A549 (cell line): ENCODE data around the gene DOC2B. TPM values are rescaled to one million over a fixed set of nuclear protein-coding genes. Genes with fewer than 3 reads are reported as not detected.

ENCODE experiments used
- ATAC-seq, 2 experiments: fragments of 200-7000 bp in 1 of 2; fragments of >200 bp in 1 of 2; cut with Nextera tagmentation in 1 of 2; cut with Tn5 transposase in 1 of 2; 3 replicates each; pipeline versions ENCODE4 v1.8.0 to v1.9.1; 2018 to 2020; ENCODE audit warnings: mild to moderate bottlenecking in 1 of 2, moderate library complexity in 1 of 2
- CTCF ChIA-PET: fragments of 300-600 bp; sonication (Branson Sonifier 250); formaldehyde crosslinking; extraction: SDS; loops from one replicate; lab custom pipeline; 2021; ENCODE audit warnings: antibody characterized with exemption, inconsistent platforms; lab: Yijun Ruan, JAX
- POLR2A ChIA-PET: fragments of 350-600 bp; formaldehyde crosslinking; extraction: SDS; loops from one replicate; lab custom pipeline; 2021; ENCODE audit warnings: antibody characterized with exemption, inconsistent platforms; lab: Yijun Ruan, JAX
- DNase-seq, 2 experiments: peaks; one replicate each; pipeline versions ENCODE4 v3.0.0 to v3.0.0-alpha.2; 2011 to 2016; ENCODE audit warnings: low read depth in 1 of 2, low spot score in 1 of 2
- FAIRE-seq: peaks from 2 replicates; lab custom pipeline; 2011; peaks lifted over from hg19 to GRCh38; lab: Jason Lieb, UNC
- H3K27ac ChIP-seq, 2 experiments: fragments of >200 bp; sonication (Bioruptor Twin); formaldehyde crosslinking; 3 replicates each; pipeline ENCODE4 v1.5.1; 2016 to 2017
- H3K4me1 ChIP-seq: fragments of >200 bp; sonication (Bioruptor Twin); formaldehyde crosslinking; 3 replicates; pipeline ENCODE4 v1.6.1; 2016
- H3K4me2 ChIP-seq: fragments of >200 bp; sonication (Bioruptor Twin); formaldehyde crosslinking; 3 replicates; pipeline ENCODE4 v1.6.1; 2016
- H3K4me3 ChIP-seq: fragments of >200 bp; sonication (Bioruptor Twin); formaldehyde crosslinking; 3 replicates; pipeline ENCODE4 v1.5.1; 2016
- H3K9me3 ChIP-seq: fragments of >200 bp; sonication (Bioruptor Twin); formaldehyde crosslinking; 3 replicates; pipeline ENCODE4 v1.6.1; 2016
- CBX2 ChIP-seq: fragments of 200-600 bp; sonication (generic); IDR thresholded peaks from 2 replicates; pipeline ENCODE4 v1.6.1; 2016; ENCODE audit warnings: low read depth, mild to moderate bottlenecking, borderline replicate concordance
- CEBPB ChIP-seq, 2 experiments: fragments of >200 bp in 1 of 2; sonication (Bioruptor Twin) in 1 of 2; formaldehyde crosslinking in 1 of 2; IDR thresholded peaks; 2 replicates each; pipeline ENCODE4 v1.6.1; 2012 to 2016
- EHMT2 ChIP-seq: fragments of 200-600 bp; sonication (generic); IDR thresholded peaks from 2 replicates; pipeline ENCODE4 v1.6.1; 2016; ENCODE audit warnings: antibody characterized with exemption, low read depth, mild to moderate bottlenecking, moderate library complexity
- EP300 ChIP-seq, 2 experiments: fragments of >200 bp; sonication (Bioruptor Twin); formaldehyde crosslinking; IDR thresholded peaks; 2 replicates in 1 of 2; 3 replicates in 1 of 2; pipeline ENCODE4 v1.6.1; 2016 to 2017
- FOSL2 ChIP-seq, 2 experiments: fragments of 450-650 bp in 1 of 2; fragments of >200 bp in 1 of 2; sonication (Bioruptor Twin) in 1 of 2; formaldehyde crosslinking; IDR thresholded peaks; 2 replicates each; pipeline versions ENCODE4 v1.5.0 to v1.6.1; 2016 to 2020; ENCODE audit warnings: mild to moderate bottlenecking in 1 of 2, moderate library complexity in 1 of 2
- FOXS1 ChIP-seq: fragments of 250-450 bp; sonication (Bioruptor Pico); IDR thresholded peaks from 2 replicates; pipeline ENCODE4 v1.5.0; 2020; ENCODE audit warnings: mild to moderate bottlenecking, moderate library complexity
- GATA3 ChIP-seq: IDR thresholded peaks from 2 replicates; pipeline ENCODE4 v1.6.1; 2012; ENCODE audit warnings: borderline replicate concordance
- HDAC2 ChIP-seq: fragments of 200-600 bp; sonication (generic); IDR thresholded peaks from 2 replicates; pipeline ENCODE4 v1.6.1; 2016
- HEYL ChIP-seq: fragments of 250-450 bp; sonication (Bioruptor Pico); IDR thresholded peaks from 2 replicates; pipeline ENCODE4 v1.8.0; 2021; ENCODE audit warnings: mild to moderate bottlenecking, moderate library complexity
- JUN ChIP-seq, 2 experiments: fragments of >200 bp; sonication (Bioruptor Twin); formaldehyde crosslinking; IDR thresholded peaks; 2 replicates in 1 of 2; 3 replicates in 1 of 2; pipeline ENCODE4 v1.6.1; 2016 to 2017
- KDM1A ChIP-seq: fragments of 200-600 bp; sonication (generic); IDR thresholded peaks from 2 replicates; pipeline ENCODE4 v1.6.1; 2016; ENCODE audit warnings: low read depth, mild to moderate bottlenecking
- KDM5A ChIP-seq: fragments of 200-600 bp; sonication (generic); IDR thresholded peaks from 2 replicates; pipeline ENCODE4 v1.6.1; 2016; ENCODE audit warnings: antibody characterized with exemption, mild to moderate bottlenecking
- MAZ ChIP-seq: fragments of 150-350 bp; IDR thresholded peaks from 2 replicates; pipeline ENCODE4 v1.6.1; 2014; ENCODE audit warnings: antibody characterized with exemption, low read depth, low read length, borderline replicate concordance
- MYC ChIP-seq: IDR thresholded peaks from 2 replicates; pipeline ENCODE4 v1.6.1; 2012; ENCODE audit warnings: mild to moderate bottlenecking, inconsistent platforms, low read length, improper control_type of control experiment, borderline replicate concordance
- NFE2L2 ChIP-seq: fragments of 150-350 bp; conservative IDR thresholded peaks from 2 replicates; pipeline ENCODE4 v1.6.1; 2014; ENCODE audit warnings: low read length
- NPAS2 ChIP-seq: fragments of 250-450 bp; sonication (Bioruptor Pico); IDR thresholded peaks from 2 replicates; pipeline ENCODE4 v1.8.0; 2022; ENCODE audit warnings: mild to moderate bottlenecking, moderate library complexity, borderline replicate concordance
- POLR2A ChIP-seq: IDR thresholded peaks from 2 replicates; pipeline ENCODE4 v1.6.1; 2012; ENCODE audit warnings: mild to moderate bottlenecking, low read length
- REST ChIP-seq: fragments of 200-600 bp; sonication (generic); IDR thresholded peaks from 2 replicates; pipeline ENCODE4 v1.6.1; 2016; ENCODE audit warnings: antibody characterized with exemption, mild to moderate bottlenecking, moderate library complexity
- SMC3 ChIP-seq: fragments of >200 bp; sonication (Bioruptor Twin); formaldehyde crosslinking; IDR thresholded peaks from 3 replicates; pipeline ENCODE4 v1.6.1; 2018; ENCODE audit warnings: inconsistent platforms
- USF2 ChIP-seq: fragments of 450-650 bp; IDR thresholded peaks from 2 replicates; pipeline ENCODE4 v1.6.1; 2014; ENCODE audit warnings: antibody characterized with exemption
- WGBS: methylation state at CpG from one replicate; pipeline ENCODE4 v1.1.6; 2017; ENCODE audit errors: missing lambda C conversion rate; 5-methylcytosine and 5-hydroxymethylcytosine counted together
- polyA plus RNA-seq, 4 experiments: library from polyadenylated mRNA; depleted of rRNA in 3 of 4; stranded (reverse); fragments of >200 nt; fragmentation: RNase III in 1 of 4; extraction: RNeasy Plus Mini Kit Qiagen cat#74134 plus additional on column Dnase treatment in 1 of 4; gene quantifications; 2 replicates in 3 of 4; 3 replicates in 1 of 4; pipeline ENCODE4 v1.2.3, GENCODE V29; 2011 to 2017
- TF ChIP-seq, protein P1 (sequence below): IDR thresholded peaks from 2 replicates; pipeline ENCODE4 v1.6.1; 2012
- TF ChIP-seq, protein P2 (sequence below): IDR thresholded peaks from 2 replicates; pipeline ENCODE4 v1.6.1; 2012
- TF ChIP-seq, protein P3 (sequence below): fragments of 150-350 bp; IDR thresholded peaks from 2 replicates; pipeline ENCODE4 v1.6.1; 2014; ENCODE audit warnings: low read depth, mild to moderate bottlenecking, low read length

DOC2B gene
- polyA plus RNA-seq, 2 of the 4 experiments (the other 2 are of a cell fraction) = 0.27 to 1.6 TPM

DNA sequence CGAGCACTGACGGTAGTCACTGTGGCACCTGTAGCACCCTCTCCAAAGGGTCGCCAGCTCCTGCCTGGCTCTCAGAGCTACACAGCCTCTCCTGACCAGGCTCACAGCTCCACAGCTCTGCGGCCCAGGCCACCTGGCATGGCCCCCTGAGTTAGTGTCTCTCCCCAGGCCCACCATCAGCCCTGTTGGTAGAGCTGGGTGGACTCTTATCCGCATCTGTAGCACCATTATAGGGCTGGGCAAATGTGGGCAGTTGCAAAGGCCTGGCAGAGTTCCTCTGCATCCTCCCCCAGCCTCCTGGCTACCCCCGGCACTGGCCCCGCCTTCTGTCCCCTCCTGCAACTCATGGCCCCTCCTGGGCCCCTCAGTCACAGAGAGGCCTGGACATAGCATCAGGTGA is 25.9 kb downstream of the DOC2B start:
- ATAC-seq (no peak), FAIRE-seq (no peak), DNase-seq (no peak)
- POLR2A ChIA-PET = no interaction called here
- H3K4me1 ChIP-seq = peaks cover 5% of the 10 kb centered on the region; the same call in 1 of the 3 replicates
- TF ChIP-seq JUN (IDR thresholded peaks at IDR 0.05) (no peak), HDAC2 (no peak), KDM1A (no peak)
- H3K9me3 ChIP-seq = no peaks in the 10 kb centered on the region
- CTCF ChIA-PET = interaction anchor here (0.6 to 1.9 kb wide), 5 partner anchors 10 to 841 kb away, joined by 3 to 6 read pairs (median 3); no protein-coding TSS in a partner anchor
- no peak overlapping the region for H3K4me3 ChIP-seq
- 76% methylated on average over 7 of the region's 7 CpGs for WGBS
- no peak overlapping the region for H3K4me2 ChIP-seq
- H3K27ac ChIP-seq = no peak overlapping the region

DNA sequence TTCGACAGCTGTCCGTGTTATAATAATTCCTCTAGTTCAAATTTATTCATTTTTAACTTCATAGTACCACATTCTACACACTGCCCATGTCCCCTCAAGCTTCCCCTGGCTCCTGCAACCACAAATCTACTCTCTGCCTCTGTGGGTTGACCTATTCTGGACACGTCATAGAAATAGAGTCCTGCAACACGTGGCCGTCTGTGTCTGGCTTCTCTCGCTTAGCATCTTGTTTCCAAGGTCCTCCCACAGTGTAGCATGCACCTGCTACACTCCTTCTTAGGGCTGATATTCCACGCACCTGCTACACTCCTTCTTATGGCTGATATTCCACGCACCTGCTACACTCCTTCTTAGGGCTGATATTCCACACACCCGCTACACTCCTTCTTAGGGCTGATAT is 27.6 kb downstream of the DOC2B start:
- Histone ChIP-seq H3K4me1 (peaks cover 5% of the 10 kb centered on the region; the same call in 1 of the 3 replicates), H3K4me2 (no peak overlapping the region), H3K4me3 (no peak overlapping the region), H3K27ac (no peak overlapping the region), H3K9me3 (no peaks in the 10 kb centered on the region)
- TF ChIP-seq NPAS2 (CRISPR knock-in tag) (no peak), KDM5A (no peak), CEBPB (IDR thresholded peaks at IDR 0.05) (no peak), SMC3 (no peak), USF2 (no peak)
- FAIRE-seq (no peak), ATAC-seq (no peak), DNase-seq (no peak)
- POLR2A ChIA-PET = interaction anchor here (1.2 kb wide), 1 partner anchor 843 kb away, joined by 3 read pairs; no protein-coding TSS in a partner anchor
- WGBS = 93% methylated on average over 9 of the region's 9 CpGs
- CTCF ChIA-PET = interaction anchor here (0.7 to 3.0 kb wide), 4 partner anchors 9 to 677 kb away, joined by 3 to 18 read pairs (median 6); no protein-coding TSS in a partner anchor

DNA sequence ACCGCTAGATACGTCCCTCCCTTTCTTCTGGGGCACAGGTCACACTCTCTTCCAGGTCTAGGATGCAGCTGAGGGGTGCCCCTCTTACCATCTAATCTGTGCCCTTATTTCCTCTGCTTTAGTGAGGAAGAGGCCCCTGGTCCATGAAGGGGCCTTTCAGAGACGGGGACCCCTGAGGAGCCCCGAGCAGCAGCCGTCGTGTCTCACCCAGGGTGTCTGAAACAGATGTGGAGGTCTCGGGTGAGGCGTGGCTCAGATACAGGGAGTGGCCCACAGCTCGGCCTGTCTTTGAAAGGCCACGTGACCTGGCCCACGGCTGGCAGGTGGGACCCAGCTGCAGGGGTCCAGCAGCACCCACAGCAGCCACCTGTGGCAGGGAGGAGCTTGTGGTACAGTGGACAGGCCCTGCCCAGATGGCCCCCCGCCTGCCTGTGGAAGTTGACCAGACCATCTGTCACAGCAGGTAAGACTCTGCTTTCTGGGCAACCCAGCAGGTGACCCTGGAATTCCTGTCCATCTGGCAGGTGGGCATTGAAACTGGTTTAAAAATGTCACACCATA is 28.5 kb downstream of the DOC2B start:
- Histone ChIP-seq H3K27ac (no peak overlapping the region), H3K4me1 (peaks cover 5% of the 10 kb centered on the region; the same call in 1 of the 3 replicates), H3K9me3 (no peaks in the 10 kb centered on the region), H3K4me2 (no peak overlapping the region), H3K4me3 (no peak overlapping the region)
- DNase-seq = no peak
- ChIA-PET POLR2A (interaction anchor here (1.2 kb wide), 1 partner anchor 843 kb away, joined by 3 read pairs; no protein-coding TSS in a partner anchor), CTCF (interaction anchor here (1.0 to 3.0 kb wide), 6 partner anchors 8 to 848 kb away, joined by 3 to 18 read pairs (median 4); no protein-coding TSS in a partner anchor)
- ATAC-seq = no peak; a peak in 1 of 6 replicates
- WGBS = 74% methylated on average over 12 of the region's 12 CpGs
- TF ChIP-seq POLR2A (no peak), MAZ (no peak), CBX2 (no peak), EHMT2 (no peak), MYC (no peak), HDAC2 (no peak), REST (no peak), SMC3 (no peak), NFE2L2 (no peak), HEYL (no peak), FOSL2 (IDR thresholded peaks at IDR 0.05) (no peak), FOSL2 (CRISPR knock-in tag; IDR thresholded peaks at IDR 0.05) (no peak), GATA3 (no peak), FOXS1 (CRISPR knock-in tag) (no peak), EP300 (IDR thresholded peaks at IDR 0.05) (no peak)
- TF ChIP-seq, protein P1, sequence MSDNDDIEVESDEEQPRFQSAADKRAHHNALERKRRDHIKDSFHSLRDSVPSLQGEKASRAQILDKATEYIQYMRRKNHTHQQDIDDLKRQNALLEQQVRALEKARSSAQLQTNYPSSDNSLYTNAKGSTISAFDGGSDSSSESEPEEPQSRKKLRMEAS = no peak
- TF ChIP-seq, protein P2, sequence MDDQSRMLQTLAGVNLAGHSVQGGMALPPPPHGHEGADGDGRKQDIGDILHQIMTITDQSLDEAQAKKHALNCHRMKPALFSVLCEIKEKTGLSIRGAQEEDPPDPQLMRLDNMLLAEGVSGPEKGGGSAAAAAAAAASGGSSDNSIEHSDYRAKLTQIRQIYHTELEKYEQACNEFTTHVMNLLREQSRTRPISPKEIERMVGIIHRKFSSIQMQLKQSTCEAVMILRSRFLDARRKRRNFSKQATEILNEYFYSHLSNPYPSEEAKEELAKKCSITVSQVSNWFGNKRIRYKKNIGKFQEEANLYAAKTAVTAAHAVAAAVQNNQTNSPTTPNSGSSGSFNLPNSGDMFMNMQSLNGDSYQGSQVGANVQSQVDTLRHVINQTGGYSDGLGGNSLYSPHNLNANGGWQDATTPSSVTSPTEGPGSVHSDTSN = no peak
- TF ChIP-seq, protein P3, sequence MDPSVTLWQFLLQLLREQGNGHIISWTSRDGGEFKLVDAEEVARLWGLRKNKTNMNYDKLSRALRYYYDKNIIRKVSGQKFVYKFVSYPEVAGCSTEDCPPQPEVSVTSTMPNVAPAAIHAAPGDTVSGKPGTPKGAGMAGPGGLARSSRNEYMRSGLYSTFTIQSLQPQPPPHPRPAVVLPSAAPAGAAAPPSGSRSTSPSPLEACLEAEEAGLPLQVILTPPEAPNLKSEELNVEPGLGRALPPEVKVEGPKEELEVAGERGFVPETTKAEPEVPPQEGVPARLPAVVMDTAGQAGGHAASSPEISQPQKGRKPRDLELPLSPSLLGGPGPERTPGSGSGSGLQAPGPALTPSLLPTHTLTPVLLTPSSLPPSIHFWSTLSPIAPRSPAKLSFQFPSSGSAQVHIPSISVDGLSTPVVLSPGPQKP = no peak
- TF ChIP-seq, all 56 proteins: peak for 0
- FAIRE-seq = no peak
